Measurements from ENCODE around the gene NANOS2. TPM values are rescaled to one million over a fixed set of nuclear protein-coding genes. Genes with fewer than 3 reads are reported as not detected.
A peak's percentile ranks its signal among the peaks of the same experiment; 100 is the strongest.

Gene NANOS2
- total and polyA plus RNA-seq, 2 of the 13 experiments (the other 11 are each of a cell fraction or from before 2014, with no cell fraction given): not detected

GRCh38 chr19:45901912-45902650, 12.5 kb downstream of the NANOS2 start, which contains the start of gene MYPOP (continued):
- 0 out of 2 replicates have a peak, but pooled peaks have one; percentile 23 for TF ChIP-seq ZNF788 (CRISPR knock-in tag; IDR thresholded peaks at IDR 0.05; ENCODE audit: borderline replicate concordance)
- TF ChIP-seq FOXM1 (CRISPR knock-in tag; IDR thresholded peaks at IDR 0.05): no peak
- TF ChIP-seq KLF13 (CRISPR knock-in tag; IDR thresholded peaks at IDR 0.05): no peak
- no peak for TF ChIP-seq ZBTB21 (CRISPR knock-in tag; IDR thresholded peaks at IDR 0.05)
- no peak for TF ChIP-seq SATB2 (CRISPR knock-in tag; IDR thresholded peaks at IDR 0.05)
- no peak for TF ChIP-seq HOXD1 (CRISPR knock-in tag; IDR thresholded peaks at IDR 0.05)
- no peak for TF ChIP-seq ZNF687 (CRISPR knock-in tag; IDR thresholded peaks at IDR 0.05)
- TF ChIP-seq ZNF598 (CRISPR knock-in tag; IDR thresholded peaks at IDR 0.05; ENCODE audit: borderline replicate concordance): no peak
- TF ChIP-seq KDM5B (CRISPR knock-in tag; IDR thresholded peaks at IDR 0.05; ENCODE audit: borderline replicate concordance): no peak; the same call in 1 of the 2 replicates

Data from HepG2 (cell line).